ENCODE measurements around the gene ECD. TPM values are rescaled to one million over a fixed set of nuclear protein-coding genes. Genes with fewer than 3 reads are reported as not detected.

The ECD gene
- polyA plus RNA-seq, 3 donors: 14.1 to 20.2 (median 16.7) TPM

DNA sequence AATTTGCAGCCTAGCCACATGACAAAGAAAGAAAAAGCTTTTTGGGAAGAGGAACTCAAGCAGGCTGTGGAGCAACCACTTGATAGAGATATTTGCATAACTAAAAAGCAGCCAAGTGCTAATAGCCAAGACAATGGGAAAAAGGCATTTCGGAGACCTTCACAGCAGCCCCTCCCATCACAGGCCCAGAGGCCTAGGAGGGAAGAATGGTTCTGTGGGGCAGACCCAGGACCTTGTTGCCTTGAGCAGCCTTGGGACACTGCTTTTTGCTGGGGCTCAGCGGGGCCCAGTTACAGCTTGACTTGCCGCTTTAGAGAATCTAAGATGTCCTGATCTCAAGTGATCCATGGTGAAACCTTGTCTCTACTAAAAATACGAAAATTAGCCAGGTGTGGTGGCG lies 38.6 kb upstream of the ECD start:
- Histone ChIP-seq H3K9me3 (replicated peaks in 1 of 2; ENCODE audit: control insufficient read depth in 1 of 2, insufficient read depth in 1 of 2, low read length in 2 of 2) (no peaks in the 10 kb centered on the region), H3K27me3 (ENCODE audit: control insufficient read depth in 2 of 2, insufficient read depth in 2 of 2, low read length in 2 of 2) (no peaks in the 10 kb centered on the region), H3K4me1 (ENCODE audit: control insufficient read depth in 1 of 2, insufficient read depth in 2 of 2, low read length in 2 of 2) (no peaks in the 10 kb centered on the region), H3K9ac (ENCODE audit: insufficient read depth, low read length, poor library complexity, severe bottlenecking) (no peak overlapping the region), H3K36me3 (replicated peaks in 1 of 2; ENCODE audit: control insufficient read depth in 1 of 2, insufficient read depth in 2 of 2, low read length in 2 of 2) (peaks cover 13 to 36% of the 10 kb centered on the region in 2 donors), H3K79me2 (ENCODE audit: insufficient read depth, low read length) (no peaks in the 10 kb centered on the region), H2AFZ (ENCODE audit: insufficient read depth, low read depth, low read length, poor library complexity, severe bottlenecking) (no peak overlapping the region), H3K27ac (ENCODE audit: low read depth in 1 of 2, low read length in 2 of 2) (no peak overlapping the region), H3K4me2 (replicated peaks; ENCODE audit: extremely low read depth, low read length, poor library complexity, severe bottlenecking) (no peak overlapping the region), H3K4me3 (replicated peaks in 1 of 3; ENCODE audit: low read depth in 2 of 3, low read length in 3 of 3) (no peak overlapping the region), H4K20me1 (ENCODE audit: insufficient read depth, low read length) (no peaks in the 10 kb centered on the region)
- Mint-ChIP-seq H3K36me3 (peaks cover 26 to 32% of the 10 kb centered on the region in 2 donors), H3K27ac (no peak overlapping the region), H3K4me1 (no peaks in the 10 kb centered on the region), H3K9me3 (no peaks in the 10 kb centered on the region), H3K4me3 (no peak overlapping the region), H3K27me3 (ENCODE audit: low read depth in 3 of 3) (no peaks in the 10 kb centered on the region)
- TF ChIP-seq, protein P1, sequence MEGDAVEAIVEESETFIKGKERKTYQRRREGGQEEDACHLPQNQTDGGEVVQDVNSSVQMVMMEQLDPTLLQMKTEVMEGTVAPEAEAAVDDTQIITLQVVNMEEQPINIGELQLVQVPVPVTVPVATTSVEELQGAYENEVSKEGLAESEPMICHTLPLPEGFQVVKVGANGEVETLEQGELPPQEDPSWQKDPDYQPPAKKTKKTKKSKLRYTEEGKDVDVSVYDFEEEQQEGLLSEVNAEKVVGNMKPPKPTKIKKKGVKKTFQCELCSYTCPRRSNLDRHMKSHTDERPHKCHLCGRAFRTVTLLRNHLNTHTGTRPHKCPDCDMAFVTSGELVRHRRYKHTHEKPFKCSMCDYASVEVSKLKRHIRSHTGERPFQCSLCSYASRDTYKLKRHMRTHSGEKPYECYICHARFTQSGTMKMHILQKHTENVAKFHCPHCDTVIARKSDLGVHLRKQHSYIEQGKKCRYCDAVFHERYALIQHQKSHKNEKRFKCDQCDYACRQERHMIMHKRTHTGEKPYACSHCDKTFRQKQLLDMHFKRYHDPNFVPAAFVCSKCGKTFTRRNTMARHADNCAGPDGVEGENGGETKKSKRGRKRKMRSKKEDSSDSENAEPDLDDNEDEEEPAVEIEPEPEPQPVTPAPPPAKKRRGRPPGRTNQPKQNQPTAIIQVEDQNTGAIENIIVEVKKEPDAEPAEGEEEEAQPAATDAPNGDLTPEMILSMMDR (IDR thresholded peaks at IDR 0.05): no peak
- WGBS (ENCODE audit: insufficient coverage): 97% methylated on average over 4 of the region's 5 CpGs
- intact Hi-C loops (cut with micrococcal nuclease): no loop called here
- no peak for DNase-seq

DNA sequence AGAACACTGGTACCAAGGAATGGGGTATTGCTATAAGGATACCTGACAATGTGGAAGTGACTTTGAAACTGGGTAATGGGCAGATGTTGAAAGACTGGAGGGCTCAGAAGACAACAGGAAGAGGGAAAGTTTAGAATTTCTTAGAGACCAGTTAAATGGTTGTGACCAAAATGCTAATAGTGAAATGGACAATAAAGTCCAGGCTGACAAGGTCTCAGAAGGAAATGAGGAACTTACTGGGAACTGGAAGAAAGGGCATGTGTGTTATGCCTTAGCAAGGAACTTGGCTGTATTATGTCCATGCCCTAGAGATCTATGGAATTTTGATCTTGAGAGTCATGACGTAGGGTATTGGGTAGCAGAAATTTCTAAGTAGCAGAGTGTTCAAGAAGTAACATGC lies 38.1 kb upstream of the ECD start:
- Mint-ChIP-seq H3K27me3 (ENCODE audit: low read depth in 3 of 3) (no peaks in the 10 kb centered on the region), H3K9me3 (no peaks in the 10 kb centered on the region), H3K27ac (no peak overlapping the region), H3K36me3 (peaks cover 26 to 33% of the 10 kb centered on the region in 2 donors), H3K4me3 (no peak overlapping the region), H3K4me1 (no peaks in the 10 kb centered on the region)
- no peak for DNase-seq
- no peaks in the 10 kb centered on the region for H3K4me1 ChIP-seq (ENCODE audit: control insufficient read depth in 1 of 2, insufficient read depth in 2 of 2, low read length in 2 of 2)
- peaks cover 12 to 31% of the 10 kb centered on the region in 2 donors for H3K36me3 ChIP-seq (replicated peaks in 1 of 2; ENCODE audit: control insufficient read depth in 1 of 2, insufficient read depth in 2 of 2, low read length in 2 of 2)
- no peak overlapping the region for H3K27ac ChIP-seq (ENCODE audit: low read depth in 1 of 2, low read length in 2 of 2)
- no peak overlapping the region for H2AFZ ChIP-seq (ENCODE audit: insufficient read depth, low read depth, low read length, poor library complexity, severe bottlenecking)
- H3K9ac ChIP-seq (ENCODE audit: insufficient read depth, low read length, poor library complexity, severe bottlenecking): no peak overlapping the region
- TF ChIP-seq, protein P1 (IDR thresholded peaks at IDR 0.05): no peak
- no peaks in the 10 kb centered on the region for H3K27me3 ChIP-seq (ENCODE audit: control insufficient read depth in 2 of 2, insufficient read depth in 2 of 2, low read length in 2 of 2)
- H3K4me3 ChIP-seq (replicated peaks in 1 of 3; ENCODE audit: low read depth in 2 of 3, low read length in 3 of 3): no peak overlapping the region
- no peaks in the 10 kb centered on the region for H3K79me2 ChIP-seq (ENCODE audit: insufficient read depth, low read length)
- H3K9me3 ChIP-seq (replicated peaks in 1 of 2; ENCODE audit: control insufficient read depth in 1 of 2, insufficient read depth in 1 of 2, low read length in 2 of 2): no peaks in the 10 kb centered on the region
- no CpG with 5 or more reads among the region's 1 CpG for WGBS (ENCODE audit: insufficient coverage)
- intact Hi-C loops (cut with micrococcal nuclease): no loop called here
- H4K20me1 ChIP-seq (ENCODE audit: insufficient read depth, low read length): no peaks in the 10 kb centered on the region
- H3K4me2 ChIP-seq (replicated peaks; ENCODE audit: extremely low read depth, low read length, poor library complexity, severe bottlenecking): no peak overlapping the region
